ENCODE measurements around the gene PAXX.
A peak's percentile ranks its signal among the peaks of the same experiment; 100 is the strongest.

The PAXX gene

DNA sequence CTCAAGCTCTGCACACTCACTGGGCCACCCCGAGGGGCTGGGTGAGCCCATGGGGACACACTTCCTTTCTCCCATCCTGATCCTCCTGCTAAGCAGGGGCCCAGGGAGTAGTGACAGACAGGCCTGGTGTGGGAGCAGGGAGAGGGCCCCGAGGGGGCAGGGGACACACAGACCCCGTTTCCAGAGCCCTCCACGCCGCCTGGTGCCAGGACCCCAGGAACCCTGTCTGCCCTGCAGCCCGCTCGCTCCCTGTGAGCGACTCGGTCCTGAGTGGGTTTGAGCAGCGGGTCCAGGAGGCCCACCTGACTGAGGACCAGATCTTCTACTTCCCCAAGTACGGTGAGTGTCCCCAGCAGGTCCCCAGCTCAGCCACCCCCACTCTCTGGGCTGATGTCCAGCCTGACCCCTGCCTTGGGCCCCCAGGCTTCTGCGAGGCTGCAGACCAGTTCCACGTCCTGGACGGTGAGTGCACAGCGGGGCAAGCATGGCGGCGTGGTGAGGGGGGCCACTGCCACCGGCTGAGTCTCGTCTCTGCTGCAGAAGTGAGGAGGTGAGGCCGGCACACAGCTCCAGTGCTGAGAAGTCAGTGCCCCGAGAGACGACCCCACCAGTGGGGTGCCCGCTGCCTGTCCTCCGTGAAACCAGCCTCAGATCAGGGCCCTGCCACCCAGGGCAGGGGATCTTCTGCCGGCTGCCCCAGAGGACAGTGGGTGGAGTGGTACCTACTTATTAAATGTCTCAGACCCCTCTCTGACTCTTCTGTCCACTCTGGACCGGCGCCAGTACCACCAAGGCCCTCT lies 45.8 kb upstream of the PAXX start:
- no peak overlapping the region for H3K27ac ChIP-seq (ENCODE audit: low read depth, low read length)
- no peaks in the 10 kb centered on the region for H3K27me3 ChIP-seq (ENCODE audit: low read length)
- H4K20me1 ChIP-seq (ENCODE audit: low read depth, low read length), result no peaks in the 10 kb centered on the region
- TF ChIP-seq EZH2phosphoT487 (conservative IDR thresholded peaks at IDR 0.05; ENCODE audit: low read length), result no peak
- TF ChIP-seq, protein P1, sequence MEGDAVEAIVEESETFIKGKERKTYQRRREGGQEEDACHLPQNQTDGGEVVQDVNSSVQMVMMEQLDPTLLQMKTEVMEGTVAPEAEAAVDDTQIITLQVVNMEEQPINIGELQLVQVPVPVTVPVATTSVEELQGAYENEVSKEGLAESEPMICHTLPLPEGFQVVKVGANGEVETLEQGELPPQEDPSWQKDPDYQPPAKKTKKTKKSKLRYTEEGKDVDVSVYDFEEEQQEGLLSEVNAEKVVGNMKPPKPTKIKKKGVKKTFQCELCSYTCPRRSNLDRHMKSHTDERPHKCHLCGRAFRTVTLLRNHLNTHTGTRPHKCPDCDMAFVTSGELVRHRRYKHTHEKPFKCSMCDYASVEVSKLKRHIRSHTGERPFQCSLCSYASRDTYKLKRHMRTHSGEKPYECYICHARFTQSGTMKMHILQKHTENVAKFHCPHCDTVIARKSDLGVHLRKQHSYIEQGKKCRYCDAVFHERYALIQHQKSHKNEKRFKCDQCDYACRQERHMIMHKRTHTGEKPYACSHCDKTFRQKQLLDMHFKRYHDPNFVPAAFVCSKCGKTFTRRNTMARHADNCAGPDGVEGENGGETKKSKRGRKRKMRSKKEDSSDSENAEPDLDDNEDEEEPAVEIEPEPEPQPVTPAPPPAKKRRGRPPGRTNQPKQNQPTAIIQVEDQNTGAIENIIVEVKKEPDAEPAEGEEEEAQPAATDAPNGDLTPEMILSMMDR (IDR thresholded peaks at IDR 0.05; ENCODE audit: insufficient read depth, low read length, poor library complexity, severe bottlenecking), result no peak
- no peak overlapping the region for H3K9ac ChIP-seq (ENCODE audit: low read length)
- no peaks in the 10 kb centered on the region for H3K9me2 ChIP-seq (replicated peaks; ENCODE audit: insufficient read depth, low read length)
- no peak overlapping the region for H2AFZ ChIP-seq (ENCODE audit: low read depth, low read length, severe bottlenecking)
- H3K79me2 ChIP-seq (ENCODE audit: insufficient read depth, low read length), result peaks cover 8% of the 10 kb centered on the region
- no peak overlapping the region for H3K4me3 ChIP-seq (ENCODE audit: insufficient read depth, low read length, poor library complexity, severe bottlenecking)
- H3K36me3 ChIP-seq (ENCODE audit: low read length), result no peaks in the 10 kb centered on the region
- no peaks in the 10 kb centered on the region for H3F3A ChIP-seq (ENCODE audit: insufficient read depth)
- H3K9me3 ChIP-seq (ENCODE audit: insufficient read depth, low read length), result no peaks in the 10 kb centered on the region
- no peak overlapping the region for H3K4me2 ChIP-seq (ENCODE audit: low read depth, low read length, poor library complexity, severe bottlenecking)

DNA sequence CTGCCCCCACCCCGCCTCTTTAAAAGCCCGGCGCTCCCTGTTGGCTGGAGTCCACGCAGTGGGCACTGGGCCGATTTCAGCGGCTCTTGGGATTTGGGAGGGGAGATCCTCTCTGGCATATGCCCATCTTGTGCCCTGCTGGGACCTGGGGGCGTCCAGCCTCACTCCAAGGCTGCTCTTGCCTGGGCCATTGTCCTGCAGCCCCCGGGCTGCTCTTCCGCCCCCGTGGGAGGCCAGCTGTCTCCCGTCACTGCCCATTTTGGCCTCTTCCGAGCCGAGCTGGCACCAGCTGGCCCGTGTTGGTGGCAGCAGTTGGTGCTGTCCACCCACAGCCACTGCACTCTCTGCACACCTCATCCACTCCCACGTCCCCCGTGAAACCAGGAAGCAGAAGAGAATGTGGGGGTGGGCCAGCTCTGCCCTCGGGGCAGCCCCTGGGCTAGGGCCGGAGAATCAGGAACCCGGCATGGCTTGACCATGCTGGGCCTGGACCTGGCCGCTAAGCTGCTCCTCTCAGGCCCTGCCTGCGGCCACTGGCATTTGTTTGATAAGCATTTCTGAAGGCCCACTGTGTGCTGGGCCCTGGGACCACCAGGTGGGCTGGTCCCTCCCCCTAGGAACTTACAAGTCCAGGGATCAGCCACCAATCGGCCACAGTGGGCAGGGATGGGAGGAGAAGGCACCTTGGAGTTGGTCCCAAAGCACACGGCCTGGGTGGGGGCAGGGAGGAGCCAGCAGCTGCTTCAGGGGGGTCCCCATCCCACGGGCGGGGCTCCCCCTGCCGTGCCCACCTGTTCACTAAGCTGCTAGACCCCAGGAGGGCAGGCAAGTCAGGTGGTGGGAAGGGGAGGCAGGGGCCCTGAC lies 45.0 kb upstream of the PAXX start:
- Histone ChIP-seq H3K4me2 (ENCODE audit: low read depth, low read length, poor library complexity, severe bottlenecking) (no peak overlapping the region), H3F3A (ENCODE audit: insufficient read depth) (no peaks in the 10 kb centered on the region), H3K36me3 (ENCODE audit: low read length) (no peaks in the 10 kb centered on the region), H3K27ac (ENCODE audit: low read depth, low read length) (no peak overlapping the region), H3K27me3 (ENCODE audit: low read length) (no peaks in the 10 kb centered on the region), H3K9me2 (replicated peaks; ENCODE audit: insufficient read depth, low read length) (no peaks in the 10 kb centered on the region), H3K4me3 (ENCODE audit: insufficient read depth, low read length, poor library complexity, severe bottlenecking) (no peak overlapping the region), H2AFZ (ENCODE audit: low read depth, low read length, severe bottlenecking) (no peak overlapping the region), H3K9ac (ENCODE audit: low read length) (no peak overlapping the region), H3K79me2 (ENCODE audit: insufficient read depth, low read length) (peaks cover 8% of the 10 kb centered on the region), H3K9me3 (ENCODE audit: insufficient read depth, low read length) (no peaks in the 10 kb centered on the region), H4K20me1 (ENCODE audit: low read depth, low read length) (no peaks in the 10 kb centered on the region)
- TF ChIP-seq EZH2phosphoT487 (conservative IDR thresholded peaks at IDR 0.05; ENCODE audit: low read length), result no peak
- TF ChIP-seq, protein P1 (IDR thresholded peaks at IDR 0.05; ENCODE audit: insufficient read depth, low read length, poor library complexity, severe bottlenecking), result no peak

DNA sequence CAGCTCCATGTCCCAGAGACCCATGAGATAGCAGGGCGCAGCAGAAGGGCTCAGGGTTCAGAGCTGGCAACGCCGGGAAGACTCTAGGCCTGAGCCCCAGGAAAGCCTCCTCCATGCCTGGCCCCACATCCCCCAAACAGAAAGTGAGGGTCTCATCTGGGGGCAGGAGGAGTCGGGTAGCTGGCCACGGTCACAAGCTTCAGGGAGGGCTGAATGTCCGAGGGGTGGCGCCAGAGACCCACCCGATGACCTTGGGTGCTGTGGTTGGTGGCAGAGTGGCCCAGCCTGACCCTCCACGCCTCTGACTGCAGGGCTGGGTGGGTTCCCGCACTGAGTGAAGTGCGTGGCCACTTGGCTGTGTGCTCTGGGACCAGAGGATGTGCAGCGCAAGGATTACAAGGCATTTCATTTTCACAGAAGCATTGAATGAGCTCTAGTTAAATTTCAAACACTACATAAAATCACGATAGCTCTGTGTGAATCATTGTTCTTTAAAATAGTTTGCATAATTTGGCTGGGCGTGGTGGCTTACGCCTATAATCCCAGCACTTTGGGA lies 44.2 kb upstream of the PAXX start:
- H4K20me1 ChIP-seq (ENCODE audit: low read depth, low read length), result no peaks in the 10 kb centered on the region
- no peaks in the 10 kb centered on the region for H3K9me2 ChIP-seq (replicated peaks; ENCODE audit: insufficient read depth, low read length)
- H3K79me2 ChIP-seq (ENCODE audit: insufficient read depth, low read length), result peaks cover 8% of the 10 kb centered on the region
- no peaks in the 10 kb centered on the region for H3K27me3 ChIP-seq (ENCODE audit: low read length)
- H3K4me3 ChIP-seq (ENCODE audit: insufficient read depth, low read length, poor library complexity, severe bottlenecking), result no peak overlapping the region
- no peak overlapping the region for H3K27ac ChIP-seq (ENCODE audit: low read depth, low read length)
- no peak overlapping the region for H2AFZ ChIP-seq (ENCODE audit: low read depth, low read length, severe bottlenecking)
- H3F3A ChIP-seq (ENCODE audit: insufficient read depth), result no peaks in the 10 kb centered on the region
- TF ChIP-seq EZH2phosphoT487 (conservative IDR thresholded peaks at IDR 0.05; ENCODE audit: low read length), result no peak
- TF ChIP-seq, protein P1 (IDR thresholded peaks at IDR 0.05; ENCODE audit: insufficient read depth, low read length, poor library complexity, severe bottlenecking), result peak; percentile 31
- H3K36me3 ChIP-seq (ENCODE audit: low read length), result no peaks in the 10 kb centered on the region
- no peak overlapping the region for H3K4me2 ChIP-seq (ENCODE audit: low read depth, low read length, poor library complexity, severe bottlenecking)
- no peak overlapping the region for H3K9ac ChIP-seq (ENCODE audit: low read length)
- no peaks in the 10 kb centered on the region for H3K9me3 ChIP-seq (ENCODE audit: insufficient read depth, low read length)
